Stimulated activated CD4-positive, alpha-beta T cell treated with anti-CD3 and anti-CD28 coated beads, Interleukin-2, amount 100 ng/mL, for 48 hours (primary cell): Measurements from ENCODE around the gene LRRC26.

ENCODE experiments used
- DNase-seq, 2 donors: peaks; one replicate each; pipeline ENCODE4 v3.0.0-alpha.2; 2020

LRRC26 gene

GRCh38 chr9:137198902-137199283 lies 29.0 kb upstream of the LRRC26 start:
- DNase-seq = no peak

DNA sequence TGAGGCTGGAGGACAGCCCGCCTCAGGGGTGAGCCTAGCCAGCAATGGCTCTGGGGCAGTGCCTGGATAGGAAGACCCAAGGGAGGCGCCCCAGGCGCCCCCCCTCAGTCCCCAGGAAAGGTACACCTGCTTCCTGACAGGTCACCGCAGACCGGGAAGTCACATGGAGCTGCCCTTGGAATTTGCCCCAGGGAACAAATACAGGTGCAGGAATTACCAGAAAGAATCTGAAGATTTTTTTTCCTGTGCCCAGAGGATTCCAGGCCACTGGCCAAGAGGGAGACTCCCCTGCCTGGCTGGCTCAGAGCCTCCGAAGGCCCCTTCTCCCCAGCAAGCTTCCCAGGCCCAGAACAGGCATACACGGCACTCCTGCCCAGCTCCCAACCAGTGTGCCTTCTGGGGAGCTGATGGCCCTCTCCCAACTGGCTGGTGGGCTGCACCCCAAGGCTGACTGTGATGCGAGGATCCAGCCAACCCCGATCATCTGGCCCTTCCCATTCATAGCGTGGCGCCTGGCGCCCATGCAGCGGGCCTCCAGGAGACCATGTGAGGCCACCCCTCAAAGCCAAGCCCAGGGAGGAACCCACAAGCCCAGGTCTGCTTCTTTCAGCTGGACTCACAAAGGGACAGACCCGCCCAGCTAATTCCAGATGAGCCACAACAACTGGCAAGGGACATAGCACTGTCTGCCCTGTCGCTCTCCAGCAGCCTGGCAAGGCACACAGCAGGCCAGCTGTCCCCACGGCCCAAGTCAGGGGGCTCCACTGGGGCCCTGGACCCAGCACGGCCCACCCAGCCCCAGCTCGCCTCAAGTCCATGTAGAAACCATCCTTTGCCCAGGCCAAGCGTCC lies 28.4 kb upstream of the LRRC26 start:
- no peak for DNase-seq

DNA sequence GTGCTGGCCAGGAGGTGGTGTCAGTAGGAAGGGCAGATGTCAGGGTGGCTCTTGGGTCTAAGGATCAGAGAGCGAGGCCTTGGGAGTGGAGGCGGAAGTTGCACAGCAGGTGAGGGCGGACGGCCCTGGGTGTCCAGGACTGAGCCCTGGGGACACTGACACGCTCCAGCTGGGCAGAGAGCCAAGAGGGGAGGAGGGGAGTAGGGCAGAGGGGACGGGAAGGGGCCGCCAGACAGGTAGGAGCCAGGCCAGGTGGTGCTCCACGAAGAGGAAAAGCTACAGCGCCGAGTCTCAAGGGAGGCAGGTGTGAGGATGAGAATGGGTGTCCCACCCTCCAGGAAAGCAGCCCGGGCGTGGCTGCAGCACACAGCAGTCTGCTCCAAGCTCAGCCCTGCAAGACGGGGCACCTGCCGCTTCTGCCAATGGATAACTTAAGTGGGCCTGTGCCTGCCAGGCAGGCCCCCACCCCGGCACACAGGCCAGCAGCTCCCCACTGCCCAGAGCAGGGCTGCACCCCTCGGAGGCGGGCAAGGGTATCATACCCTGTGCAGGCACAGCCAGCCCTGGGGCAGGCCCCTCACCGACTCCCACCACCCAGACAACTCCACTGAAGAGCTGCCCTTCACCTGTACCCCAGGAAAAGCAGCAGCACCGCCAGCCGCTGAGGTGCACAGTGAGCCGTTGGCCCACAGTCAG lies 25.8 kb upstream of the LRRC26 start:
- DNase-seq = no peak

- DNase-seq = no peak
These were observed 25.1 kb upstream of the LRRC26 start for GRCh38 chr9:137194909-137195308.

- DNase-seq = no peak
These were observed 24.5 kb upstream of the LRRC26 start for GRCh38 chr9:137194388-137194787.

GRCh38 chr9:137193771-137194170 lies 23.9 kb upstream of the LRRC26 start:
- DNase-seq = no peak

DNA sequence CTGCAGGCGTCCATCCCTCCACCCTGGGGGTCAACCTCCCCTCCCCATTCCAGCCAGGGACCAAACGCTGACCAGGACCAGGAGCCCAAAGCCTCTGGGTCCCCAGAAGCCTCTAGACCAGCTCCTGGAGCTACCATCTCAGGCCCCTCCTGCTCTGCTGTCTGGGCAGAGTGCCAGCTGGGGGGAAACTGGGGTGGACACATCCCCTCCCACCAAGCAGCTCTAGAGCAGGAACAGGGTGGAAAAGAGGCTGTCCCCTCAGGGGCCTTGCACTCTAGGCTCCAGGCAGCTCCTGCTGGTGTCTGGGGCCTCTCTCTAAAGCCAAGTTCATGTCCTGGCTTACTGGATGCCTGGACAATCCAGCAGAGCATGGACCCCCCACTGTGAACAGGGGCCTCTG lies 23.0 kb upstream of the LRRC26 start:
- DNase-seq = no peak

- no peak for DNase-seq
These were observed 22.6 kb upstream of the LRRC26 start for GRCh38 chr9:137192448-137192780.

DNA sequence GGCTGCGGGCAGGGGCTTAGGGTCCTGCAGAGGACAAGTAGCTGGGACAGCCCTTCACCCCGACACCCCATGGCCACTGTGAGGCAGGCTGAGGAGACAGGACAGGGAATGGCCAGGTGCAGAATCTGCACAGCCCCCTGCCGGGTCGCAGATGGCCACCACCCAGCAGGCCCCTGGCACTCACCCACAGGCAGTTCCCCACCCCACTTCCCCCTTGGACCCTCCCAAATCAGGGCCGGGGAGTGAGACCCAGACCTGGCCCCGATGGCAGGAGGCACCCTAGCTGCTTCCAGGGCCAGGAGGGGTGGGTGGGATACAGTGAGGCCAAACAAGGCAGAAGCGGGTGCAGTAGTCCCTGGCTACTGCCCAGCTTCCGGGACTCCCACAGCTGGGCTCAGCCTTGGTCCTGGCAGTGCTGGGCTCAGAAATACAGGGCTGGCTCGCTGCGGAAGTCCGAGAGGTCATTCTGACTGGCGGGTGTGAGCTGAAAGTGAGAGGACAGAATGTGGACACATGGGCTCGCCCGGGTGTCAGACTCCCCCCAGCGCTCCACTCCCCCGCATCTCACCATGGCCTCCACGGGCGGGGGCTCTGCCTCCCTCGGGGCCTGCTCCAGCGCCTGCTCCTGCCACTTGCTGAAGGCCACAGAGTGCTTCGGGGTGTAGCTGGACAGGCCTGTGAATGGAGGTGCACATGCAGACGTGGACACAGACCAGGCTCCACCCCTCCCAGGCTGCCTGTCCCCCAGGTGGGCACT lies 22.0 kb upstream of the LRRC26 start:
- DNase-seq = no peak

DNA sequence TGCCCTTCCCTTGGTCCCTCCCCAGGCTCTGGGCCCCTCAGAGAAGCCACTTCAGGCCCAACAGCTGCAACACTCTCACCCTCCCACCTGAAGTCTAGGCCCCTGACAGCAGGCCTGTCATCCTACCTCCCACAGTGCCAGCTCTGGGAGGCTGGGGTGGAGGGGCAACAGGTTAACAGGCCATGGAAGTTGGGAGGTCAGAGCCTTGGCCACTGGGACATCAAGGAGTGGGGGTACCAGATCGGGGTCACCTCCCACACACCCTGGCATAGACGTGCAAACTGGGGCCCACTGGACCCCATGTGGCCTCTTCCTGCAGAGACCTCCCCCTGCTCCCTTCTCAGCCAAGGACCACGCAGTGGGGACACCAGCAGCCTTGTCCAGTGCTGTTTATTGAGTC lies 21.4 kb upstream of the LRRC26 start:
- no peak for DNase-seq

DNA sequence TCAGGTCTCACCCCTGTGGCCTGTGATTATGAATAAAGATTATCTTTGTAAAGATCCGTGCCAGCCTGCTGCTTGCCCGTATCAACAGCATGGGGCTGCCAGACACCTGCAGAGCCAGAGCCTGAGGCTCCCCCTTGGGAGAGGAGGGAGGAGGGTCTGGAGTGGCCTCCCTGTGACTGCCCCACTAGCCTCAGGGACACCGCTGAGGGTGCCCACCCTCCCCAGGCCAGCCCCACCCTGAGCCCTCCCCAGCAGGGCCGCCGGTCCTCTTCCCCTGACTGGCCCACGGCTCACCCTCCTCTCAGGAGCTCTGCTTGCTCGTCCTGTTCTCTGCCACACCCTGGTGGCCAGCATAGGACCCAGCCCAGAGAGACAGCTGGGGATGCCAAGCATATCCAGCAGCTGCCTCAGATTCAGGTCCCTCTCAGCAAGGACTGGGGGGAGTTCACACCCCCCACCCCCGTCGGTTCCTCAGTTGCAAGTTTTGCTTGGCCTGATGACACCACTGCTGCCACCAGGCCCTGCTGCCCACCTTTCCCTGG lies 20.5 kb upstream of the LRRC26 start:
- DNase-seq = no peak

DNA sequence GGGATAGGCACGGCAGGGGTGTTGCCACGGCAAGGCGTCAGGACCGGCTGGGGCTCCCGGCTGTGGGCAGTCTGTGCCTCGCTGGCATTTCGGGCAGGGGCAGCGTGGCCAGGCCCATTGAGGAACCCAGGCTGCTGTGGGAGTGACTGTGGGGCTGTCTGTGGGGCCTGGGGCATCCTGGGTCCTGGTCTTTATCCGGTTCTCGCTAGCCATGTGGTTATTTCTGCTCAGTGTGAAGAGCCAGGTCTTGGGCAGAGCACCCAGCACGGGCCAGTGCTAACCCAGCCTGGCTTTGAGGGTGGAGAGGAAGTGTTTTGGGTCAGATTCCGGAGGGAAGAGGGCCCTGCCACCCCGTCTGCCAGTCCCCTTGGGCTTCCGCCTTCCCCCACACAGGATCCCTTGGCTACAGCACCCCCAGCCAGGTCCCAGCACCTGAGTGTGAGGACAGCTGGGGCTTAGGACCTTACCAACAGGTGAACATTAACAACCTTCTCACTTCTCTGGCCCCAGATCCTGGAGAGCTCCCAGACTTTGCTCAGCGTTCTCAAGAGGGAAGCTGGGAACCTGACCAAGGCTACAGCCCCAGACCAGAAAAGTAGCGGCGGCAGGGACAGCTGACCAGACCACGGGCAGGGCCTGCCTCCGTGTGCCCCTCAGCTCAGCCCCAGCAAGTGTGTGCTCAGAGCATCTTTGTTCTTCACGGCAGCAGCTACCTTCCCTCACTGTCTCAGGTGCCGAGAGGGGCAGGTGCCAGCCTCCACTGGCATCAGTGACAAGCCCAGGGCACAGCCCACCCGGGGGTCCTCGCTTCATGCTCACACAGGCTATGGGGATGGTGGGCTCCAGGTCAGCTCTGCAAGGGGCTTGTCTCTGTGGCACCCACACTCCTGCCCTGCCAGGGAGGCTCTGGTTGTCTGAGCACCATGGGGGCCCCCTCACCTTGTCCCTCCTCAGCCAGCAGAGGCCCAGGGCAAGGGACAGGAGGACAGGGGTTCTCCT lies 19.7 kb upstream of the LRRC26 start:
- DNase-seq = no peak

DNA sequence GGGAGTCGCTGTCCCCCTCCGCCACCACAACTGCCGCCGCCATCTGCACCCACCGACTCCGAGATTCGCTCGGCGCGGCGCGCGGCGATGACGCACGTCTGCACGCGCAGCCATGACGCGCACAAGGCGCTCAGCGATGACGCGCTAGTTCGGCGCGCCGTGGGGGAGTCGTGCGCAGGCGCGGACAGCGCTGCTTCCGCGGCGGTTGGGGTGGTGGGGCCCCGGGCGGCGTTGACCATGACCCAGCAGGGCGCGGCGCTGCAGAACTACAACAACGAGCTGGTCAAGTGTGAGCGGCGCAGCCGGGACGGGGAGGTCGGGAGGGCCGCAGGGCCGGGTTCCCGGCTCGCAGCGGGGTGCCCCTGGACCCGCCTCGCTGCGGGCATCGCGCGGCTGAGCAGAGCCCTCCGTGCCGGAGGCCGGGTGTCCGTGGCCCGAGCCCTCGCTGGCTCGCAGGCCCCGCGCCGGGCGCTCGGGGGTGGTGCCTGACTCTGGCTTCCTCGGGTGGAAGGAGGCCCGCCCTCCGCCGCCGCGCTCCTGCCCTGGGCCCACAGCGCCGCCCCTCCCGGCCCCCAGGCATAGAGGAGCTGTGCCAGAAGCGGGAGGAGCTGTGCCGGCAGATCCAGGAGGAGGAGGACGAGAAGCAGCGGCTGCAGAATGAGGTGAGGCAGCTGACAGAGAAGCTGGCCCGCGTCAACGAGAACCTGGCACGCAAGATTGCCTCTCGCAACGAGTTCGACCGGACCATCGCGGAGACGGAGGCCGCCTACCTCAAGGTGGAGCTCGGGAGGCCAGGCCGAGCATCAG lies 18.8 kb upstream of the LRRC26 start, which contains the start of the genes ANAPC2 and SSNA1:
TSS of gene ANAPC2 (minus strand) at position 71 of the 807 bp plus-strand sequence. CDS start at position 43, 28 bp downstream.
TSS of gene SSNA1 (plus strand) at position 187 of the 807 bp plus-strand sequence. CDS start at position 238, 51 bp downstream.
- DNase-seq = peak; percentile 96 to 97

GRCh38 chr9:137188086-137188489 lies 18.2 kb upstream of the LRRC26 start:
- no peak for DNase-seq

GRCh38 chr9:137187386-137187785 lies 17.5 kb upstream of the LRRC26 start:
- DNase-seq = no peak

- DNase-seq = no peak
These were observed 16.5 kb upstream of the LRRC26 start for GRCh38 chr9:137186385-137186784.

- DNase-seq = no peak
These were observed 16.1 kb upstream of the LRRC26 start for GRCh38 chr9:137185921-137186320.

GRCh38 chr9:137184881-137185660 lies 15.2 kb upstream of the LRRC26 start:
- no peak for DNase-seq

- no peak for DNase-seq
These were observed 14.2 kb upstream of the LRRC26 start for GRCh38 chr9:137183980-137184595.

GRCh38 chr9:137182836-137183235 lies 13.0 kb upstream of the LRRC26 start:
- DNase-seq = no peak
